Breast epithelium (tissue), 3 donors: ENCODE results near the gene NOP56.

Source experiments
- CTCF ChIP-seq, 3 donors: fragments of 450-650 bp; IDR thresholded peaks; one replicate each; pipeline ENCODE4 v1.5.1; 2016 to 2017; ENCODE audit warnings: antibody characterized with exemption in 3 of 3, mild to moderate bottlenecking in 3 of 3, moderate library complexity in 3 of 3
- POLR2A ChIP-seq: fragments of 450-650 bp; IDR thresholded peaks from one replicate; pipeline ENCODE4 v1.6.1; 2016; ENCODE audit warnings: antibody characterized with exemption, mild to moderate bottlenecking, moderate library complexity

- no peak for TF ChIP-seq CTCF (IDR thresholded peaks at IDR 0.05)
- no peak for TF ChIP-seq POLR2A
Measured at GRCh38 chr20:2606507-2607006, 45.9 kb upstream of the NOP56 start.
